ENCODE results near the gene SPI1.
A peak's percentile ranks its signal among the peaks of the same experiment; 100 is the strongest.

SPI1 gene

DNA sequence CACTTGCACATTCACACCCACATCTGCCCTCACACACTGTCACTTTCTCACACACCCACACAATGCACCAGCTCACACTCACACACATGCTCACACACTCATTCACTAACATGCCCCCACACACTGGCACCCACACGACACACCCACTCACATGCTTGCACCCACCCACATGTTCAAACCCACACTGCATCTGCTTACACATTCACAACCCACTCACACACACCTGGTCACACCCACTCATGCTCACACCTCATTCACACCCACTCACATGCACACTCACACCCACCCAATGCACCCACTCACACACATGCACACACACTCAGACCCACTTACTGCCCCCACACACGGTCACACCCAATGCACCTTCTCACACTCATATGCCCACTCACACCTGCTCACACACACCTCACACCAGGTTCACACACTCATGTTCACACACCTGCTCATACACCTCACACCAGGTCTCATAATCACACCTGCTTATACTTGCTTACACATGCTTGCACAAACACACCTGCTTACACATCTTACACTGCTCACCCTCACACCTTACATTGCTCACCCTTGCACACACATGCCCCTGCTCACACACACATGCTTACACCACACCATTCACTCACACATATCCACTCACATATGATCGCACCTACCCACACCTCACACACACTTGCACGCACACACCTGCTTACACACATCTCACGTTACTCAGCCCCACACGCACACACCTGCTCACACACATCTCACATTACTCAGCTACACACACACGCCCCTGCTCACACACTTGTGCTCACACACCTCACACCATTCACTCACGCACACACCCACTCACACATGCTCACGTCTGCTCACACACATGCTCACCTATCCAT lies 22.0 kb downstream of the SPI1 start:
- DNase-seq = no peak

DNA sequence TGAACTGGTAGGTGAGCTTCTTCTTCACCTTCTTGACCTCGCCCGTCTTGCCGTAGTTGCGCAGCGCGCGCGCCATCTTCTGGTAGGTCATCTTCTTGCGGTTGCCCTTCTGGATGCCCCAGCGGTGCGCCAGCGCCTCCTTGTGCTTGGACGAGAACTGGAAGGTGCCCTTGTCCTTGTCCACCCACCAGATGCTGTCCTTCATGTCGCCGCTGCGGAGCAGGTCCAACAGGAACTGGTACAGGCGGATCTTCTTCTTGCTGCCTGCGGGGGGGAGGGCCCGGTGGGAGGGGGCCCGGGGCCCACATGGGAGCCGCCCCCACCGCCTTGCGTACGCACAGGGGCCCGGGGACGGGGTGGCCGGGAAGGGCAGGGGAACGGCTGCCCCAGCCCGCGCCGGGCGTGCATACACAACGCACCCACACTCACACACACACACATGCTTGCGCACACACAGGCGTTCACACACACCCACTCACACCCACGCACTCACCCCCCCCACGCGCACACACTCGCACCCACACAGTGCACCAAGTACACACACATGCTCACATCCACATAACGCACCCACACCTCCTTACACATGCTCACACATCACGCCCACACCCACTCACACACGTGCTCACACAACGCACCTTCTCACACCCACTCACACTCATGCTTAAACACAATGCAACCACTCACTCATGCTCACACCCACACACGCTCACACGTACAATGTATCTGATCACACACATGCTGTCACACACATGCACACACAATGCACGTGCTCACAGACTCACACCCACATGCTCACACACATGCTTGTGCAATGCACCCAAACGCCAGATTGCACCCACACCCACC lies 22.8 kb downstream of the SPI1 start:
- DNase-seq = peak; percentile 68

DNA sequence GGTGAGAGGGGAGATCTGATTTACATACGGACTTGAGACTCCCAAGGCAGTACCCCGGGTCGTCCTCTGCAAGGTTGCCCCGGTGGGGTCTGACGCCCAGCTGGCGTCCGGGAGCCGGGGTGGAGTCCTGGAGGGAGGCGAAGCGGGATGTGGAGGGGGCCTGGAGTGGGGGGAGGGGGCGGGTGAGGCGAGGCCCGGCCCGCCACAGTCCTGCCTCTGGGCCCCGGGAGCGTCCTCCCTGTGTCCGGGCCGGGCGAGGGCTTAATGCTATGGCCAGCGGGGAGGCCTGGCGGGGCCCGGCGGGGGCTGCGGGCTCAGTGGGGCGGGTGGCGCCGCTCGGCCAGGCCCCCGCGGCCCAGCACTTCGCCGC lies 23.4 kb downstream of the SPI1 start:
- no peak for DNase-seq

DNA sequence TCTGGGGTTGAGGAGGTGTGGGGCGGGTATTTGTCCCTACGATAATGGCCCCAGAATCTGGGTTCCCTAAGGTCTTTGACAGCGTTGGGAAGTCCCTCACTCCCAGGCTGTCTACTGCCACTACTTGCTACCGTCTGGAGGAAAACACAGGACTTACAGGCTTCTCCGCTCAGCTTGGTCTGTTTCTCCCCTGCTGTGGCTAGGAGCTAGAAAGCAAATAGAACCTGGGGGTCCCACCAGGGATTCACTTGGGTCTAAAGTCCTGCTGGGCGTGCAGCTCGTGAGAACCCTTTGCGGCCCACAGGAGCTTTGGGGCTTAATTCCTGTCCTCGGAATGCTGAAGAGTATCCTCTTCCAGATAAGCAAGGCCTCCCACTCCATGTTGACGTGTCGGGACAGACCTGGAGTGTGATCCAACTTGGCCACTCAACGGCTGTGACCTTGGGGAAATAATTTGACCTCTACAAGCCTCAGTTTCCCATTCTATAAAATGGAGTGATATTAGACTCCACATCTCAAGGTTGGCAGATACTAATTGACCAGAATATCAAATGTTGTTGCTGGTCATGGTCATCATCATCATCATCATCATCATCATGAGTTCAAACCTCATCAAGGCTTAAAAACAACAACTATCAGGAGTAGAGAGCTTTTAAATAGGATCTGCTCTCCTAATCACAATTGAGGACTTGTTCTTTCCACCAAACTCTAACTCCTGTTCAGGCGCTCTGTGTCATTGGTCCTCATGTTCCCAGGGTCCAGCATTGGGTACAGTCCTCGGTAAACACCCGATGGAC lies 24.2 kb downstream of the SPI1 start:
- no peak for DNase-seq

DNA sequence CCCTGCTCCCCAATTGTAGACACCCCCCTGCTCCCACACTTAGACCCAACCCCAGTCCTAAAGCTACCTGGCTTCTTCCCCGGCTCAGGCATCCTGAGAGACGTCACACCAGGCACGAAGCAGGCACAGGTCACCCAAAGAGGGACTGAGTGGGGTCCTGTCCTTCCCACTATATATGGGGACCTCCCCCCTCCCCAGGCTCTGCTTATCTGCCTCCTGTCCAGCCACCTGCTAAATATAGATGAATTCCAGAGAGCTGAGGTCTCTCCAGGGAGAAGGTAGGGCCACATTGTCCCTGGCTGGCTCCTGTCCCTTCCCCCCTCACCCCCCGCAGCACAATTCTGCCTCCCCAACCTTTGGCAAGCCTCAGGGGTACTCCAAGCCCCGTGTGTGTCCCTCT lies 25.8 kb downstream of the SPI1 start, which contains the start of gene MYBPC3:
Gene MYBPC3 (minus strand): TSS at position 147 of the 400 bp plus-strand sequence. CDS start 55 bp downstream, at position 92.
- DNase-seq = no peak

DNA sequence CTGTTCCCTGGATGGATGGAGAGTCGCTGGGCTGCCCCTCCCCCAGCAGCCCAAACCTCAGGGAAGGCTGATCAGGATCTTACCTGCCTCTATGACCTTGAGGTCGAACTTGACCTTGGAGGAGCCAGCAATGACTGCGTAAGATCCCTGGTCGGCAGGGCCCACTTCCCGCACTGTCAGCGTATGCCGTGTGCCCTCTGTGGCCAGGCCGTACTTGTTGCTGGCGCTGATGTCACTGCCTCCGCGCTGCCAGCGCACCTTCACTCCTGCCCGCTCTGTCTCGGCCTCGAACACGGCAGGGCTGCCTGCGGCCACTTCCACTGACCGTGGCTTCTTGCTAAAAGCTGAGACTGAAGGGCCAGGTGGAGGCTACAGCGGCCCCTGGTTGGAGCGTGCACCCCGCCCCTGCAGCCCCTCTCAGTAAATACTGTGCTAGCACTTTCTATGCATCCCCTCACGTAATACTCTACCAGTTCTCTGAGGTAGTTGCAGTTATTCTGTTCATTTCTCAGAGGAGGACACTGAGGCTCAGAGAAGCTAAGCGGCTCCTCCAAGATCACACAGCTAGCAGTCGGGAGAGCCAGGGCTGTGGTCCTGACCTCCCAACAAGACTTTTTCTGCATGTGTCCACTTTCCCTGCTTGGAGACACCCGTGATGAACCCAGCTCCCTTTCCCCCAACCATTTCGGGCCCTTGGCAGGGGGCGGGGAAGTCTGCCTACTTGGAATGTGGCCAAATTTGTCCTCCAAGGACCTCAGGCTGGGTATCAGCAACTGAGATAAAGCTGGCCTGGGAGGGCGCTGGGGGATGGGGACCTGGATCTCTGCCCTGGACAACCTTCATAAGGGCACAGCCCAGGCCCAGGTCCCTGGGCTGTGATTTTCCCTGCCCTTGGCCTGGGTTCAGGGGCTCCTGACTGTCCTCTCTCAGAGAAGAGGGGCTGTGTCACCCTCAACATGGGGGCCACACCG lies 26.9 kb downstream of the SPI1 start:
- DNase-seq = no peak

DNA sequence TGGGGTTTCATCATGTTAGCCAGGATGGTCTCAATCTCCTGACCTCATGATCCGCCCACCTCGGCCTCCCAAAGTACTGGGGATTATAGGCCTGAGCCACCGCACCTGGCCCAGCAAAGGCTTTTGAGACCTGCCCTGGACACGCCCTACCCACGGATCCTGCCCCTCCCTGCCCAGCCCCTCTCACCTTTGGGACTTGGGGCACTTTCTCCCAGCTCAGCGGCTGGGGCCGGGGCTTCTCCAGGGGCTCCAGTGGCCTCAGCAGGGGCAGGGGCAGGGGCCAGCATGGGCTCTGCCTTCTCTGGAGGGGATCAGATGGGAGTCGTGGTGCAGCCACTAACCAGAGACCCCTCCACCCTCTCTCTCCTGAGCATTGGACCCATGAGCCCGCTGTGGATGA lies 28.0 kb downstream of the SPI1 start:
- no peak for DNase-seq

DNA sequence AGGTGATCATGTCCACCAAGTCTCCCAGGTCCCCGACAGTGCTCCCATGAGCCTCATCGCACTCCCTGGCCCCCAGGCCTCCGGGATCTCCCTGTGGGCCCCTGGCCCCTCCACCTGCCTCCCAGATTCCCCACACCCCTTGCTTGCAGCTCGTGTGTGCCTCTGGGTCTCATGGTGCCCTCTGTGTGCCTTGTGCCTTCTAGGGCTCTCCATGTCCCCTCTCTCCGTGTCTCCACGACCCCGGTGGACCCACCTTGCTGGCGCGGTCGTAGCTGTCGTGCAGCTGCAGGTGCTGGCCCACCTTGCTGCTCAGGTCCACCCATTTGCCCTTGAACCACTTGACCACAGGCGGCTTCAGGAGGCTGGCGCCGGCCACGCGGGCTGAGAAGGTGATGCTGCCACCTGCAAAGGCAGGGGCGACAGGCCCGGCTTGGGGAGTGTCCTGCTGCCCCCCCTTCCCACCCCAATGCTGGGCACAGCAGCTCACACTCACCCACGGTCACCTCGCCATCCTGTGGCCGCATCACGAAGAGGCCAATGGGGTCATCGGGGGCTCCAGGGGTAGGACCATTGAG lies 28.7 kb downstream of the SPI1 start:
- no peak for DNase-seq

DNA sequence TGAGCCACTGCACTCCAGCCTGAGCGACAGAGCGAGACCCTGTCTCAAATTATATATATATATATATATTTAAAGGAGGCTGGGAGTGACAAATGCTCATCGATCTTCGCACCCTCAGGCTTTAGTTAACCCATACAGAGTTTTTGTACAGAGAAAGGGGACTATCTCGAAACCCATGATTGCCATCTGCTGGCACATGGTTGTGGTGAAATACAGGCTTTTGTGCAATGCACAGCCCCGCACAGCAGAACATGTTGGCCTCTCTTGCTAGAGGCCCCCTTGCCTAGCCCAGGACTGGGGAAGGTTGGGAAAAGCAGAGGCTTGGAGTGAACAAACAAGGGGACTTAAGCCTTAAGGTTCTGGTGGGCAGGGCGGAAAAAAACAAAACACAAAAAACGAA lies 29.5 kb downstream of the SPI1 start:
- no peak for DNase-seq

DNA sequence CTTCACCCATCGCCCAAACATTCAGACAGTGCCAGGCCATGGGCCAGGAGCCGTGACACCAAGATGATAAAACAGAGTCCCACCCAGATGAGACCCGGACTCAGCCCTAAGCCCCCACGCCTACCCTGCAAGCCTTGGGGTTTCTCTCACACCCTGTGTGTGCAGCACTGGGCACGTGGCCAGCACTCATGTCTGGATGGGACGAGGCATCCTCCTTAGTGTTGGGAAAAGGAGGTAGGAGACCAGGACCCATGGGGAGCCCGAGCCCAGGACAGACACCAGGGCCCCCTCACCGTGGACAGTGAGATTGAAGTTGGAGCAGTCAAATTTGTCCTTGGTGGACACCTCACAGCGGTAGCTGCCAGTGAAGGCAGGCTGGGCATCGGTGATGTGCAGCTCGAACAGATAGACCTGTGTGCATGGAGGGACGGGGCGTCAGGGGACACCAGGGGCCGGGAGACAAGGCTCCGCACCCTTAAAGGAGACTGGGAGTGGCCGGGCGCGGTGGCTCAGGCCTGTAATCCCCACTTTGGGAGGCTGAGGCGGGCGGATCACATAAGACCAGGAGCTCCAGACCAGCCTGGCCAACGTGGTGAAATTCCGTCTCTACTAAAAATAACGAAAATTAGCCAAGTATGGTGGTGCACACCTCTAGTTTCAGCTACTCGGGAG lies 30.1 kb downstream of the SPI1 start:
- DNase-seq = no peak

DNA sequence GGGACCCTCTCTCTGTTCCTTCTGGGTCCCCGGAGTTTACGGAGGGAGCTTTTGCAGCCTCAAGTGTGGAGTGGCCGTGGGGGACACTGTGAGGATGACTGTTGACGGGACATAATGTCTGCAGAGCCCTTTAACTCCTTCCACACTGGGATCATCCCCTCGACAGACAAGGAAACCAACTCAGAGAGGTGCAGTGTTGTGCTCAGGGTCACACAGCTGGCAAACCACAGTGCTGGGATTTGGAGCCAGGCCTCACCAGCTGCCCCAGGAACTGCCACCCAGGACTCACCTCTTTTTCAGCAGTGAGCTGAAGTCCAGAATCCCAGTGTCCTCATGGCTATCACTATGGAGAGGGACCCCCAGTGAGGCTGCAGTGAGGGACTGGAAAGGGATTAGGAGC lies 31.2 kb downstream of the SPI1 start:
- no peak for DNase-seq

DNA sequence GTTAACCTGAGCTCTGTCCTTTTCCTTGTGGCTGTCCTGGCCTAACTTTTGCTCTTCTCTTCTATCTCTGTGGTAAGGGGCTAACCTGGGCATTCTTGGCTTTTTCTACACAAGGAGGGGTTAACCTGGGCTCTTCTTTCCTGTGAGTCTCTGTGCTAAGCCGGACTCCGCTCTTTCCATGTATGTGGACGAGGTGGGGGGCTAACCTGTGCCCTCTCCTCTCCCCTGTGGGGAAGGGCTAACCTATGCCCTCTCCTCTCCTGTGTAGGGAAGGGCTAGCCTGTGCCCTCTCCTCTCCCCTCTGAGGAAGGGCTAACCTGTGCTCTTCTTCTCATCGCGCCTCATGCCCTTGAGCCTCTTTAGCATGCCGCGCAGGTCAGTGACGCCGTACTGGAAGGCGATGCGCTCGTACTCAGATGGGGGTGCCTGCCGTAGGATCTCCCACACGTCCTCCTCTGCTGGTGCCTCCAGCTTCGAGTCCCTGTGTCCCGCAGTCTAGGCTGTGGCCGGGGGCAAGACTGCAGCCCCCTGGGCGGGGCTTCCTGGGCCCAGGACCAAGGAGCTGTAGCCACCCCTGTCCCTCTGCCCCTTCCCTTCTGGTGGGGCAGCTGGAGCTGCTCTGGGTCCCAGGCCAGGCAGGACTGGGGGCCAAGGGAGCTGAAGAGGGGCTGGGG lies 32.3 kb downstream of the SPI1 start:
- DNase-seq = no peak

DNA sequence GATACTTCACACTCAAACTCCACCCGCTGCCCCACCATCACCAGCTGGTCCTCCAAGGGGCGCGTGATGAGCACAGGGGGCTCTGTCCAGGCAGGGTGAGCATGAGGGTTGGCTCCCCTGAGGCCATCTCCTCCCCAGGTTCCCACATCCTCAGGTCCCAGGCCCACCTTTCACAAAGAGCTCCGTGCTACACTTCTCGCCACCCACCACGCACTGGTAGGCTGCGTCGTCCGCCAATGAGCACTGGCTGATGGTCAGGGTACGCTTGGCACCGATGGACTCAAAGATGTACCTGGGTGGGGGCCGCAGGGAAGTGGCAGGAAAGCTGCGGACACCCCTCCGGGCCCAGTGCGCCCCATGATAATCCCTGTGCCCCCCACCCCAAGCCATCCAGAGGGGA lies 35.5 kb downstream of the SPI1 start:
- DNase-seq = no peak

DNA sequence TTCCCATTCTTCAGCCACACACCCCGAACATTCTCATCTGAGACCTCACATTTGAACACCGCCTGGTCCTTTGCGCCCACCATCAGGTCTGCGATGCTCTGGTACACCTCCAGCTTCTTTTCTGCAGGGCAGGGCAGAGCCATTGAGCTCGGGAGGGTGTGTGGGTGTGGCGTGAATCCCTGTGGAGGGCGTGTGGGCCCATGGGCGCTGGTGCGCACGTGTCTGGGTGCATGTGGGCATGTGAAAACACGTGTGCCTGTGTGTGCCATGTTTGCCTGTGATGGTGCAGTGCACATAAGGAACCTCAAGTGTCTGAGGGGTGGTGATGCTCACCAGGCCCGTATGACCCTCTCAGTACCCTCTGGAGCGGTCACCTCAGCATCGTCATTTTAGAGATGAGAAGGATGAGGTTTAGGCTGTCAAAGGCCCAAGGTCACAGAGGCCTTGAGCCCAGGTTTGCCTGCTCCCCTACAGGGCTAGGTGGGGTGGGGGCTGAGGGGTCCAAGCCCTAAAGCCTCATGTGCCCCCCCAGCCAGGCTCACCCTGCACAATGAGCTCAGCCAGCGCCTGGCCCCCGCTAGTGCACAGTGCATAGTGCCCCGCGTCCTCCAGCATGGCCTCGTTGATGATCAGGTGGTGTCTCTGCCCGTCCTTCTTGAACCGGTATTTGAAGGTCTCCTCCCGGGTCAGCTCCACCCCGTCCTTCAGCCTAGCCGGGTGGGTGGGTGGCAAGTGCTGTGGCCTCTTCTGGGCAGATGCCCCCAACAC lies 36.1 kb downstream of the SPI1 start:
- no peak for DNase-seq

DNA sequence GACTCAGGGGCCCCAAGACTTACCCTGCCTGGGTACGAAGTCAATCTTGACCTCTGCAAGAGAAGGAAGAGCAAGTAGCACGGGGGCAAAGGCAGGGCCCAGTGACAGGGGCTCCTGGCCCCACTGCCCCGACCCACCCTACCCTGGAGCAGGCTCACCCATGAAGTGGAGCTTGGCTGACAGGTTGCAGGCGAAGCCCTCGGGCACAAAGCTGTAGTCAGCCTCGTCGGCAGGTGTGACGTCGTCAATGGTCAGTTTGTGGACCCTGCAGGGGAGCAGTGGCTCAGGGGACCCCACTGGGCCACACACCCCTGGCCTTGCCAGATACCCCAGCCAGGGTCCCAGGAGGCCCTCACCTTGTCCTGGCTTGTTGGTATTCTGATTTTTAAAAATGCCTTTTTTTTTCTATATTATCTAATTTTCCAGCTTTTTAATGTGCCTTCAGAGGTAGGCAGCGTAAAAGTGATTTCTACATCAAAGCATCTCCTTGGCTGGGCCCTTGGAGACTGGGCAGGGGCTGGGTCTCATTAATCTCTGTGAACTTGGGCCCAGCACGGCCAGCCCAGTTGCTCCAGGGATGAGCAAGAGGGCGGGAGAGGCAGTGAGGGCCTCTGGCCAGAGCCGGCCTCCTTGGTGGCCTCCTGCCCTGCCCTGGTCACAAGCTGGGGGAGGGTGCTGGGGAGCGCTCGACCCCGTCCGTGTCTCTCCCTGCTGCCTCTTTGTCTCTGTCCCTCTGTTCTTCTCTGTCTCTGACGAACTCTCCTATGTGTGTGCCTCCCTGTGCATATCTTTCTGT lies 37.2 kb downstream of the SPI1 start:
- DNase-seq = no peak

DNA sequence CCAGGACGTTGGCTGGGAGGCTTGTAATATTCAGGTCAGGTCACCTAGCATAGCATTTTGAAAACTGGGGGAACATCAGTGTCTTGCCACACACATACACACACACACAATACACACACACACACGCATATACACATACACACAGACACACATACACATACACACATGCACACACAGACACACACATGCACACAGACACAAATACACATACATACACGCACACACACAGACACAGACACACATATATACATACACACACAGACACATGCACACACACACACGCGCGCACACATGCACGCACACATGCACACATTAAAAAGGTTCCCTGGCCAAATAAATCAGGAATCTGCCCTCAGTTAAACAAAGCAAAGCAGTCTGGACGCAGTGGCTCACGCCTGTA lies 38.3 kb downstream of the SPI1 start:
- DNase-seq = no peak

DNA sequence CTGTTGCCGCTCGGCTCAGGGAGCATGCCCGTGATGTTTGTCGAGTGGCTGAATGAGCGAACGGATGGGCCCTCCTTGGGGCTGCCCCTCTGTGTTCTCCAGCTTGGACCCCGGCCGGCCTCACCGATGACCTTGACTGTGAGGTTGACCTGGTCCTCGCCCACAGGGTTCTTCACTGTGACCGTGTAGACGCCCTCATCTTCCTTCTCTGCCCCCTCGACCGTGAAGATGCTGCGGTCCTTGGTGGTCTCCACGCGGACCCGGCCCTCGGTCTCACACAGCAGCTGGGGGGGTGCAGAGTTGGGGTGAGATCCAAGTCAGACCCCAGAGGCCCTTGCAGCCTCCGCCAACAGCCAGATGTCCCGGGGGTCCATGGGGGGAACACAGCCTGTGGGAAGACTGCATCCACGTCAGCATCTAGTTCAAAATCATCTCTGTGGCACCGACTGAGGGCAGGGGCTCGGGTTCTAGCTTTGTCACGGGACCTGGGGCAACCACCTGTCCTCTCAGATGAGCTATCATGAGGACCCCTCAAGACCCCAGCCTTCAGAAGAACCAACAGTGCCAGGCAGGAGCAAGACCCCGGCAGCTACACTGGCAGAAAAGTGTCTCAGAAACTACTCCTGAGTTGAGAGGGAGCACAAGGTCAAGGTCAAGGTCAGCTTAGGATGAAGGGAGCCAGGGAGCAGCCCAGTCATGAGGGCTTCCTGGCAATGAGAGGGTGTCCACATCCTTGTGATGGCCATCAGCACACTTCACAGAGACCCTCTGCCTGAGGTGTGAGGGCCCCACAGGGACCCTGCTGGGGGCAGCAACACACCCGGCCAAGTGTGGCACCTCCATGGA lies 39.7 kb downstream of the SPI1 start:
- no peak for DNase-seq
